Measurements from ENCODE around the gene GTF3C1.

GTF3C1 gene

GRCh38 chr16:27517664-27518063 lies 32.0 kb downstream of the GTF3C1 start:
- no peak for FAIRE-seq

GRCh38 chr16:27516365-27516764 lies 33.3 kb downstream of the GTF3C1 start:
- FAIRE-seq, result no peak

- no peak for FAIRE-seq
Measured at GRCh38 chr16:27515874-27516353, 33.8 kb downstream of the GTF3C1 start.

GRCh38 chr16:27514806-27515205 lies 34.9 kb downstream of the GTF3C1 start:
- no peak for FAIRE-seq

- FAIRE-seq, result no peak
Measured at GRCh38 chr16:27511657-27512448, 37.9 kb downstream of the GTF3C1 start.

- no peak for FAIRE-seq
Measured at GRCh38 chr16:27508476-27508875, 41.2 kb downstream of the GTF3C1 start.

- no peak for FAIRE-seq
Measured at GRCh38 chr16:27506771-27507170, 42.9 kb downstream of the GTF3C1 start.

- no peak for FAIRE-seq
Measured at GRCh38 chr16:27505297-27506236, 44.1 kb downstream of the GTF3C1 start.

GRCh38 chr16:27503662-27504061 lies 46.1 kb downstream of the GTF3C1 start:
- no peak for FAIRE-seq

GRCh38 chr16:27500801-27501200 lies 48.9 kb downstream of the GTF3C1 start:
- no peak for FAIRE-seq

GRCh38 chr16:27499659-27500055 lies 50.1 kb downstream of the GTF3C1 start:
- no peak for FAIRE-seq

GRCh38 chr16:27498916-27499658 lies 50.6 kb downstream of the GTF3C1 start:
- no peak for FAIRE-seq

- FAIRE-seq, result no peak
Measured at GRCh38 chr16:27498031-27498825, 51.5 kb downstream of the GTF3C1 start.

- FAIRE-seq, result no peak
Measured at GRCh38 chr16:27495191-27495590, 54.5 kb downstream of the GTF3C1 start.

- FAIRE-seq, result no peak
Measured at GRCh38 chr16:27492588-27492979, 57.1 kb downstream of the GTF3C1 start.

GRCh38 chr16:27491894-27492587 lies 57.7 kb downstream of the GTF3C1 start:
- FAIRE-seq, result no peak

- no peak for FAIRE-seq
Measured at GRCh38 chr16:27489906-27490305, 59.8 kb downstream of the GTF3C1 start.

GRCh38 chr16:27489421-27489820 lies 60.3 kb downstream of the GTF3C1 start:
- no peak for FAIRE-seq

GRCh38 chr16:27486760-27487159 lies 63.0 kb downstream of the GTF3C1 start:
- FAIRE-seq, result no peak

- no peak for FAIRE-seq
Measured at GRCh38 chr16:27486344-27486743, 63.4 kb downstream of the GTF3C1 start.

GRCh38 chr16:27485811-27486210 lies 63.9 kb downstream of the GTF3C1 start:
- FAIRE-seq, result no peak

GRCh38 chr16:27485126-27485525 lies 64.6 kb downstream of the GTF3C1 start:
- FAIRE-seq, result no peak
